HG03442 (cell line): Measurements from ENCODE around the gene FEZF1.
A peak's percentile ranks its signal among the peaks of the same experiment; 100 is the strongest.
"Not testable (repeated sequence)": the region's sequence is repeated elsewhere in the genome, so short reads cannot be mapped to it uniquely, and the experiment has no call there.

Experiments used
- ATAC-seq: cut with Tn5 transposase; IDR thresholded peaks from one replicate; pipeline ENCODE4 v1.9.1; 2021; ENCODE audit warnings: mild to moderate bottlenecking, moderate library complexity; ENCODE audit not compliant: unreplicated experiment

The FEZF1 gene

DNA sequence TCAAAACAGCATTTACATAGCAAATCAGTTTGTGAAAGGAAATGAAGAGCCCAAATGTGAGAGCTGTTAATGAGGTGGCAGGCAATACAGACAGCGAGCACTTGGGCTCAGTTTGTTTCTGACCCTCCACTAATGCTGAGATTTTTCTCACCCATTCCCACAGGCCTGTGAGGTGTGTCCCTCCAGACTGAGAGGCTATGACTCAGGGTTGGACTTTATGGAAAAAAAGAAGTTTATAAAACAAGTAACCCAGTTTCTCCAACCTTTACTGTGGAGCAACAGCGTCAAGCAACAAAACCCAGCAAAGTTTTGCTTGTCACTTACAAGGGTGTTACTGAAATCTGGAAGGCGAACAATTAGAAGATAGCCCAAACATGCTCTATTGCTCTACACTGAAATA lies 4.9 kb upstream of the FEZF1 start:
- no peak for ATAC-seq

DNA sequence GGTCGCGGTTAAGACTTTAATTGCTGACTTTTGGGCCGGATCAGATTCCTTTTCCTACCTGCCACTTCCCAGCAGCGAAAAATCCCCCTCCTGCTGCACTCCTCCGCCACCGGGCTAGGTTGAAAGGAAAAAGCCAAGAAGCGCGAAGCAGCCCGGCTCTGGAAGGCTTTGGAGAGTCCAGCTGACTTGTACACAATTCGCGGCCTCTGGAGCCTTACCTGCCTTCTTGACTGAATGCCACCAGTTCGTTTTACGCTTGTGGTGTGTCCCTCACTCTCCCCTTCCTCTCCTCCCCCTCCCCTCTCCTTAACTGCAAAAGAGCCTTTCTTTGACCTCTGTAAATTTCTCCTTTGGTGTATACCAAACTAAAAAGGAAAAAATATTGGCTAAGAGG lies 2.7 kb upstream of the FEZF1 start:
- ATAC-seq, result no peak

DNA sequence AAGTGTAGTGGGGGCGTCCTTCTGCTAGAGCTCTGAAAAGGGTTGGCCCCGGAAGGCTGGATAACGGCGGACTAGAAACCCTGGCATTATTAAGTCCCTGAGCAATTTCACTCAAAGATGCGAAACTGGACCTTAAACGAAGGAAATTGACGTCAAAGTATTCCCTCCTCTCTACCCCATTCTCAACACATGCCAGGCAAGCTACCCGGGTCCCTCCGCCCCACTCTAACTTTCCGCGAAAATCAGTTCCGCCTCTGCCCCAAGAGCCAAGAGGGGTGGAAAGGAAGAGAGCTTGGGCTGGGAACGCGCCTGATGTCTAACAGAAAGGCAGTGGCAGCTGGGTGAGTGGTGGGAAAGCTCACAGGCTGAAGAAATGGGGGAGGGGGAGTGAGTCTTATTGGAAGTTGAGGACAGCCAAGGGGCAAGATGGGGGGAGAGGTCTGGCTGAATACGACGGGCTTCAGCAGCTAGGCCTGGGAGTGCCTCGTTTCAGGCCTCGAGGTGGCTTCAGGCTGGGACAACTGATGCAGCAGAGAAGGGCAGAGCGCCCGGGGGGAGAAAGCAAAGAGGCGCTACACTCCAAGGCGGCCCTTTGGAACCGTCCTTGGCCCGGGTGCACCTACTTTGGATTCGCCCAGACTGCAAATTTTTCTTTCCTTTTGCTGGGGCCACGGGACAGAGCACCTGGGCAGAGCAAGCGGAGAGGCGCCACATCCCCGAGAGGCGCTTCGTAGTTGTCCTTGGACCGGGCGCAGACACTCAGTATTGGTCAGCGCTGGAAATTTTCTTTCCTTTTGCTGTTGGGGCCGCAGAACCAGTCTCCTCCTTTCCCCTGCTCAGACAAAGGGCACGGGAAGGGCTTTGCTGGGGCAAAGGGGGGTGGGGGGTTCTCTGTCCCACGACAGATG lies 2.0 kb upstream of the FEZF1 start:
- ATAC-seq, result no peak

DNA sequence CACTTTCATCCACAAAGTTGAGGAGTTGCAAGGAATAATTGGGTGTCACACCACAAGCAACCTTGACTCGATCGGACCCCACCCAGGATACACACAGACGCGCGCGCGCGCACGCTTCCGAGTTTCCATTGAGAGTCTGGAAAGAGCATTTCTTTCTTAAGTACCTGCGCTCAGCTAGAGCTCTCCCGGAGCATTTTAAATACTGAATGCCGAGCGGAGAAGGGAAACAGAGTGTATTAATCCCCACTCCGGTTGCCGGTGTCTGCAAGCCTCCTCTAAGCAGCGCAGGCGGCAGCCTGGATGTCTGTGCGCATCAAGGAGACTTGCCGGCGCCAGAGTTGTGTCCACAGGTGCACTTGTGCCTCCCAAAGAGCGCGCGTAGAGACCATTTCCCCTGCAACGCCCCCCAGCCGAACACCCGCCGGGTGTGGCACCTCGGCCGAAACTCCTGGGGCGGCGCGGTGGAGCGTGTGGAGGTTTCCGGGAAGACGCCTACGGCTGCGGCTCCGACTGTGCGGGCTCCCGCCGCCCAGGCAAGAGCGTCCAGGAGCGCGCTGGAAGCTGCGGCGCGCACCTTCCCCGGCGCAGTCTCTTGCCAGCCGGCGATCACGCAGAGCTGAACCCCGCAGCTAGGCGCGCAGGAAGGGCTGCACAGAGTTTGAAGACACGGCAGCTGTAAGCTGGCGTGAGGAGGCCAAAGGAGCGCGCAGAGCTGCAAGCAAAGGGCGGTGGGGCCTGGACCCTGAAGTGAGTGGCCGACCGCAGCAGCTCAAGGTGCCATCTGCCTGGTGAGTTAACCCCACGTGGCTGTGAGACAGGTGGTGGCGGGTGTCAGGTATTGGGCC lies 1.1 kb upstream of the FEZF1 start:
- no peak for ATAC-seq

DNA sequence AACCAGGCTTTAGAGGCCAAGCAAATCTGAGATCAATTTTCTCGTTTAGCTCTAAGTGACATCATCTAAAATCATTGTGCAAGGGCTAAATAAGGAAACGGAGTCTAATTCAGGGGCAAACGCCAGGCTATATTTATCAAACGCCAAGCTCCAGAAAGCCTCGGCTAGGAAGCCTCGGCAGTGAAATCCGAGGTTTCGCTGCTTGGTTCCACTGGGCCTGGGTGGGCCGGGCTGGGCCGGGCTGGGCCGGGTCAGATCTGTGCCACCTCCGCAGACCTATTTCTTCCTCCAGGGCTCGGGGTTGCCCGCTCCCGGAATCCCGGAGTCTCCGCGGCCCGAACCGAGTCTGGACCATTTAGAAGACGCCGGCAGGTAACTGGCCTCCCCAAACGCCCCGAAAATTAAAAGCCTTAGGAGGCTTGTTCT lies 459 bp upstream of the FEZF1 start:
- ATAC-seq, result no peak

DNA sequence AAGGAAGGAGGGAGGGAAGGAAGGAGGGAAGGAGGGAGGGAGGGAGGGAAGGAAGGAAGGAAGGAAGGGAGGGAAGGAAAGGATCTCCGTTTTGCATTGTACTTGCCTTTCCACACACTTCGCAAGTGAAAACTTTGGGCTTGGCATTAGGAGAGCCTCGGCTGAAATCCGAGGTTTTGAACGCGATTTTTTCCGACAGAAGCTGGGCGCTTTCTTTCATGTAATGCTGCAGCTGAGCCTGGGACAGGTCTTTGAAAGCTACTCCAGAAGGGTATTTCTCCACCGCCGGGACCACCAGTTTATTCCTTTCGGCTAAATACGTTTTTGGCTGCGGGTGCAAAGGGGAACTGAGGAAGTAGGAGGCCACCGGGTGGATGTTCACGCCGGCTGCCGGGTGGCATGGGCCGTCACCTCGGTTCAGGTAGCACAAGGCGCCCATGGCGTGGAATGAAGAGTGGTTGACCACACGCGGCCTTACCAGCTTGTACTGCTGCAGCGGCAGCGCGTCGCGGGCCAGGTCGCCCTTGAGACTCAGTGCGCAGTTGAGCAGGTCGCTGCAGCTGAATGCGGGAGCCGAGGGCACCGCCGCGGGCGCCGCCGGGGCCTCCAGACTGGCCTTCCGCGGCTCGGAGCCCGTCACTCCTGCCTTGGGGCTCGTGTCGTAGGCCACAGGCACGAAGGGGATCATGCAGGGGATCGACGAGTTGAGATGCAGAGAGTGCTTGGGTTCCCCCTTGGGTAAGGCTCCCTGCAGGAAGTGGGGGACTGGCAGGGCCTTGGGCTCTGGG lies 825 bp downstream of the FEZF1 start:
- no peak for ATAC-seq

DNA sequence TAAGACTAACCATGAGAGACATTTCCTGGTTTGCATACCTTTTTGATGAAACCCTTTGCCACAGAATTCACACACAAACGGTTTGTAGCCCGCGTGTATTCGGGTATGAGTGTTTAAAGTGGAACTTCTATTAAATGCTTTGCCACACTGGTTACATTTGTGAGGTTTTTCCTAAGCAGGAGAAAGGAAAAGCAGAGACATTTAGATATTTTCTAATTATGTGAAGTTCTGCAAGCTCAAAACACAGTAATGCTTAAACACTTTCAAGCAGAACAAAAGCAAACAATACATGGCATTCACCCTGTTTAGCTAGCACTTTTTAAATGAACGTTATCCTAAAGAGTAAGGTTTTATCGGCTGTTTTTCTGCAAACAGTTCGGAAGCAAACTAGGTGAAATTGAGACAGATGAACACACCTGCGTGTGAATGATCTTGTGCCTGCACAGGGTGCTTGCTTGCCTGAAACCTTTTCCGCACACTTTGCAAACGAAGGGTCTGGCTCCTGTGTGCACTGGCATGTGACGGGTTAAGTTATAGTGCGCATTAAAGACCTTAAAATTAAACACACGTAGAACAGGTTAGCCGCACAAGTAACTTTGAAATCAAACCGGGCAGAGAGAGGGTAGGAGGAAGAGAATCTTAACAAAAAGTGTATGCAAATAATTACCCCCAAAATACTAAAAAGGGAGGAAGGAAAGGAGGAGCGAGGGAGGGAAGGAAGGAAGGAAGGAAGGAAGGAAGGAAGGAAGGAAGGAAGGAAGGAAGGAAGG lies 1.6 kb downstream of the FEZF1 start:
- no peak for ATAC-seq

DNA sequence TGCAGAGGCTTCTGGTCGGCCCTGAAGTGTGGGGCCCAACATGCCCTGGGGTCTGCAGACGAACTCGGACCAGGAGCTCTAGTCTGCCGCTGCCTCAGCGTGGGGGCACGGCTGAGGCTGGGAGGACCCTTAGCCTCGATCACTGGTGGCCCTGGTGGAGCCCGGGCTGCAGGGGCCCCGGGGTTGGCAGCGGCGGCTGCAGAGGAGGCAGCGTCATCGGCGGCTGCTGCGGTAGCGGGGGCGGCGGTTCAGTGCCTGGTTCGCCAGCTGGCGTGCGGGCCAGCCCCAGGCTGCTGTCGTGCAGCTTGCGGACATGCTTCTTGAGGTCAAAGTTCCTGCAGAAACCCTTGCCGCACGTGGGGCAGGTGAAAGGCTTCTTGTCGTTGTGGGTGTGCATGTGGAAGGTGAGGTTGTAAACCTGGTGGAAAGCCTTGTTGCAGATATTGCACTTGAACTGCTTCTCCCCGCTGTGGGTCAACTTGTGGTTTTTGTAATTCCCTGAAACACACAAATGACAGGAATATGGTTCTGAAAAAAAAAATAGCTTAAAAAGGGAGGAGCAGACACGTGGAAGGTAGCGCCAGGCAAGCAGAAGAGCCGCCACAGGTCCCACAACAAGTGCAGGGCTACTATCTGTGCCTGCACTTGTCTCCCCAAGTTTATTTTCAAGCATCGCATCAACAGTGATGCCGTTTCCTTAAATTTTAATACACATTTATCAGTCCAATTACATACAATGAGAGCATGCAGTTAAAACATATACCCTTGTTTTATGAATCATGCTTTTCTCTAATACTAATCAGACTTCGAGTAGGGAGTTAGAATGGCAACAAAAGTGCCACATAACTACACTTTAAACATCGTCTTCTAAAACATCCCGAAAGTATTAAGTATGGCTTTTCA lies 2.4 kb downstream of the FEZF1 start:
- no peak for ATAC-seq

DNA sequence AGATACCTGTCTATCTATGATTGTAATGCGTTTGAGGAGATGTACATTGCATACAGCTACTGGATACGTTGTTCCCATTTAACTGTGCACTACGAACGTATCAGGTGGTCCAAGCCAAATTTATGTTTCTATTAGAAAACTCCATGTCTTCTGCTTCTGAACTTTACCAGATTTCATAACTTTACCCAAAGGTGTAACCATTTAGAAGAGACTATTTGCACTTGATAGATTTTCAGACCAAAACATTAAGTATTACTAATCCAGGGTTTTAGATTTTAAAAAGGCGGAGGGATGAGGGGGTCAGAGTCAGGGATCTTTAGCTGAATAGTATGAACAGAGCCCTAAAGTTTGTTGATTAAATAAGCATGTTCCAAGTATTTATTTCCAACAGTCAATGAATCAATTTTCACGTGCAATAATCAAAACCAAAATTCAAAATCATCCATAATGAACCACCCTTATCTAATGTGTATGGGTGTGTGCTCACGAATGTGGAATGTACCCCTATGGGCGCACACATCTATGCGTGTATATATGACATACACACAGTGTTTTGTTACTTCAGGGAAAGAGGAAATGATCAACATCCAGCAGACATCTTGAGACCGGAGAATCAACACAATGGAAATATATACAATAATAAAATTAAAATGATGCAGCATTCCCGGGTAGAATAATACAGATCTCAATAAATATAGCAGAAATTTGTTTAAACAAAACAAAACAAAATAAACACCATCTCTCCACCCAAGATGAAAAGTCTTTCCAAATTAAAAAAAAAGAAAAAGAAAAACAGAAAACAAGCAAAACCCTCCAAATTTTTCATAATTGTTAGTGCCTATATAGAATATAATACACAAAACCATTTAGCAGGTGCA lies 3.4 kb downstream of the FEZF1 start:
- no peak for ATAC-seq

DNA sequence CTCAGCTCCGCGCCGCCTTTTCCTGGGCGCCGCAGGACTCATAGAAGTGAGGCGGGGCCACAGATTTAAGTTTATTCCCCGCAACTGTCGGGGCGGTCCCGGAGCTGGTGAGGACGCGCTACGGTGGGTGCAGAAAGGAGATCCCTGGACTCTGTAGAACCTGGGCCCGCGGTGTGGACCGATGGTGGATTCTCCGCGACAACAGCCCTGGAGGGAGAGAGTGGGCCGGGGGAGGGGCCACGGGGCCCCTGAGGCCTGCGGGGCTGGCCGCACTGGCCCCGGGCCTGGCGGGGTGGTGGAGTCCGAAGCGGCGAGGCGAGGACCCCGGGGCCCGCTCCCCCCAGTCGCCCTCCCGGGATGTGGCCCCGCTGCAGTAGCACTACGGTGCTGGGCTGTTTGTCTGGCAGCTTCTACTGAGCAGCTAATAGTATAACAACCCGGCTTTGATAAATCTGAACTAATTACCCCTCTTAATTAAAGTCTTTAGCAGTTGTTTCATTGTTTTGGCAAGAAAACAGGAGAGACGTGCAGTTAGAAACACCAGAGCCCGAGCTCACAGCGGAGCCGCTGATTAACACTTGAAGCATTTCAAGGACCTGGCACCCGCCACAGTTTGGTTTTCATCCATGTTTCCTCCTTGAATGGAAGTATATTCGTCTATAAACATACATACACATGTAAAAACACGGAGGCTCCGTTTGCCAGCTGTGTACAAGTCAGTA lies 4.2 kb downstream of the FEZF1 start:
- no peak for ATAC-seq

DNA sequence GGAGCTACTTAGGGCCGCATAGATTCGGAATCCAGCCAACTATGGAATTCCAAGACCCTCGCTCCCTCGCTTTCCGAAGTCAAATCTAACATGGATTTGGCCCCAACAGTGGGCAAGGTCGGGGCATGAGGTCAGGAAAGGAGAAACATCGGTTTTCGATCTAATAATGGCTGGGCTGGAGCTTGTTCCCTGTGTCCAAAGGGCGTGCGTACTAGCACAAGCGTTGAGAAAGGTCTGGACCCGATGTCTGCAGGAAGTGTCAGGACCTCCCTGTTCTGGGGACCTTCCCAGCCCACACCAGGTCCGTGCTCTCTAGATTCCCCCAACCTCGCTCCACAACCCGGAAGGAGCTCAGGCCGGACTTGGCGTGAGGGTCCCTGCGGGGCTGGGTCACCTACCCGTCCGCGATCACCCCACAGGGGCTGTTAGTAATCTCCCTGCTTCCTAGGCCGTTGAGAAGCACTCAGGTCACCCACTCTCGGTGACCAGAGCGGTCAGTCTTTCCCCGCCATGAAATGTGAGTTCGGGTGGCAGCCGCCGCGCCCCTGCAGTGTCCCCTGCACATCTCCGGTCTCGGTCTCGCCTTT lies 4.8 kb downstream of the FEZF1 start:
- ATAC-seq, result no peak

DNA sequence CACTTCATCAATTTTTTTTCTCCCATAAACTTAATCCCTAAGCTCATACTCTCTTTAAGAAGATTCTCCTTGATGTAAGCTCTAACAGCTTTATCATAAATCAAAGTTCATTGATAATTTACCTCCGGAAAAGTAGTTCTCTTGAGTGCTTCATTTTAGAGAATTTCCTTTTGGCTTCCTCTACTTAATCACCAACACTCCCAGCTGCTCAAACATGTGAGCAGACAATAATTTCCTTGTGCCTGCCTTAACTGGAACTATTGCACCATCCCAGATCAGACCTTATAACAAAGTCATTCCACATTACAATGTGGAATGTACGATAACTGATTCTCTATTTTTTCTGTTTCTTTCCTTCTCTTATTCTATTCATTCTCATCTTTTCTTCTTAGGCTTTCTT lies 5.9 kb downstream of the FEZF1 start:
- no peak for ATAC-seq

DNA sequence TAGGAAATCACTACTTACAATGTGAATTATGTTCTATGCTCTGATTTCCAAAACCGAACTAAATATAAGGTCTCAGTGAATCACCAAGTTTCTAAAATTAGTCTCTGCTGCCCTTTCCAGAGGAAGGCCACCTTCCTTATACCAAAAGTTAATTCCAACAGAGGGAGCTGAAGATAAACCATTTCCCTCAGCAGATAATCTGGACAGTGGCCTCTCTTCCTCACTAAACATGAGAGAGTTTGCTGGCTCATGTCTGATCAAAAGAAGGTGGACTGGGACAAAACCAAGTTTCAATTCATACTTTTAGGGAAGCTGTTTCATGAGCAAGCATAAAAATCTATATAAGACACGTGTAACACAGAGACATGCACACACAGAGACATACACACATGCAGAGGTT lies 6.4 kb downstream of the FEZF1 start:
- ATAC-seq, result no peak

DNA sequence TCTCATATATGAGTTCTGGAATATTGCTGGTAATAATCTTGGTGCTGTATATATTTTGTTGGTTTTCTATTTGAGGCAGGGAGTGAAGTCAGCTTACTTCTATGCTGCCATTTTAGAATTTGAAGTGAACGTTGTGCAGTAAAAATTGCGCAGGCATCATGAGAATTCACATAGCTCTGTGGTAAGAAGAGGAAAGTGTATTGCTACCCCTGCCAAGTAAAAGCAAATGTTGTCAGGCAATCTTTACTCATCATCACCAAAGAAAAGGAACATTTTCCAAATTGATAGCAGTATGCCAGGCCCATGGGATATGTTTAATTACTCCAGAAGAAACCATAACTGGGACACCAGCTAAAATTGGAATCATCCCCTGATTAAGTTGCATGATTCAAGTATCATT lies 13.4 kb downstream of the FEZF1 start:
- no peak for ATAC-seq

DNA sequence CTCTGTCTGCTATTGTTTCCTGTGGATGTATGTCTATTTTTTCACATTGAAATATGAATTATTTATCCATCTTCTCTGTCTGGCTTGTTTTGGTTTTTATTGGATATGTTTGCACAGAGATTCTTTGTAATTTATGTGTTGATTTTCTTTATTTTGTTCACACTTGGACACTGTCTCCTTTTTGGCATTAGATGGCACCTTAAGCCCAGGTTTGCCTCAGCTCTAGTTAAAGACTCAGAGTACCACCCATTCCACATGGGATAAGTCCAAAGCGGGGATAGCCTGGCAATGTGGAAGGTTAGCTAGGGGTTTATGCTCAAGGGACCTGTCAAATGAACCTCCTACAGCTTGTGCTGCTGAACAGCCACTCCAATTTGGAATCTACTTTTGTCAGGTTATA lies 14.1 kb downstream of the FEZF1 start:
- ATAC-seq, result no peak

DNA sequence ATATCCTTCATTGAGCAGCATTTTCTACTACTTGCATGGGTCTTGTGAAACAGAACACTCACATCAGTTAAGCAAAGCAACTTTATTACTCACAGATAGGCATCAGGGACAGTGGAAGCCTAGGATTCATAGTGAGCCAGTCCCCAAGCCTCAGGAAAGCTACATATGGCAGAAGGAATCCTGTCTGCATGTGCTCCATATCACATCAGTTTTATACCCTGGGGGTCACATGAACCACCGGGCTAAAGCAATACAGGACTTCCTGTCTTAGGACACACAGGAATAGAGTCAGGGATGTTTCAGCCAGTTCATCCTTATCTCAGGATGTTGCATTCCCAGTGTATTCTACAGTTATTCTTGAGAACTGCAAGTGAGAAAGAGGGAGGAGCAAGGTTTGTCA lies 15.1 kb downstream of the FEZF1 start:
- no peak for ATAC-seq

DNA sequence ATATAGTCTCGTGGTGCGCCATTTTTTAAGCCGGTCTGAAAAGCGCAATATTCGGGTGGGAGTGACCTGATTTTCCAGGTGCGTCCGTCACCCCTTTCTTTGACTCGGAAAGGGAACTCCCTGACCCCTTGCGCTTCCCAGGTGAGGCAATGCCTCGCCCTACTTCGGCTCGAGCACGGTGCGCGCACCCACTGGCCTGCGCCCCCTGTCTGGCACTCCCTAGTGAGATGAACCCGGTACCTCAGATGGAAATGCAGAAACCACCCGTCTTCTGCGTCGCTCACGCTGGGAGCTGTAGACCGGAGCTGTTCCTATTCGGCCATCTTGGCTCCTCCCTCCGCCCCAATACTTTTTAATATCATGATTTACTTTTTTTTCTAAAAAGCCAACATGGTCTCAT lies 19.9 kb downstream of the FEZF1 start:
- ATAC-seq, result not testable (repeated sequence)

DNA sequence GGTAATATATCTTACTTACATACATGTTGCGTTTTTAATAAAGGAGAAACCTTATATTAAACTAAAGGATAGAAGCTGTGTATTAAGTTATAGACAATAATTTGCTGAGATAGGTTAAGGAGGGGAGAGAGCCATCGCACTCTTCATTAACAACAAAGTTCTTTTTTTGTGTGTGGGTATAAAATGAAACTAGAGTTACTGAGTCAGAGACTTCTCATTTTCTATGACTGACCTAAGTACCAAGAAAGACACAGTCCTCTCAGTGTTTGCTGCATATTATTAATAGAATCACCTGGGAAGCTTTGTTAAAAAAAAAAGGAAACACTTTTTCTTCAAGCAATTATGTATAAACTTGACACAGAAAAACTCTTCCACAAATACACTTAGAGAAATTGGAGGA lies 31.4 kb downstream of the FEZF1 start:
- ATAC-seq, result peak; percentile 47
